Activated CD8-positive, alpha-beta memory T cell treated with anti-CD3 and anti-CD28 coated beads for 24 hours (primary cell): ENCODE data around the gene SFRP5.

Source experiments
- DNase-seq: peaks from one replicate; pipeline ENCODE4 v3.0.0-alpha.2; 2020

SFRP5 gene

GRCh38 chr10:97763947-97764346 lies 7.9 kb downstream of the SFRP5 start:
- DNase-seq: no peak

GRCh38 chr10:97763411-97763810 lies 8.4 kb downstream of the SFRP5 start:
- no peak for DNase-seq

DNA sequence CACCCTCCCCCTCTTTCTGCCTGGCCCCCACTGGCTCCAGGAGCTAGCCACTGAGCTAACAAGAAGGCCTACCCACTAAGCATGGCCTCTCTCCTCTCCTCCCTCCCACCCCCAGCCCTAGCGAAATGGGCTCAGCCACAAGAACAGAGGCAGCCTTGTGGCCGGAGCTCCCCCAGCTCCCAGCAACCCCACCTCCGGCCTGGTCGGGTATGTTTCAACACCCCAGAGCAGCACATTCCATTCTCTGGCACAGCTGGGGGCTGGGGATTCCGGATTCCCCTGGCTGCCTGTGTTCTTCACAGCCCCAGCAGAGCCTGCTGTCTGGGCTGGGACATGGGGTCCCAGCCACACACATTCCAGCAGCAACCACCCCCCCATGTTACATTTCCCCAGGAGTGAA lies 9.0 kb downstream of the SFRP5 start:
- no peak for DNase-seq

- DNase-seq: no peak
These were observed 9.7 kb downstream of the SFRP5 start for GRCh38 chr10:97762056-97762455.

DNA sequence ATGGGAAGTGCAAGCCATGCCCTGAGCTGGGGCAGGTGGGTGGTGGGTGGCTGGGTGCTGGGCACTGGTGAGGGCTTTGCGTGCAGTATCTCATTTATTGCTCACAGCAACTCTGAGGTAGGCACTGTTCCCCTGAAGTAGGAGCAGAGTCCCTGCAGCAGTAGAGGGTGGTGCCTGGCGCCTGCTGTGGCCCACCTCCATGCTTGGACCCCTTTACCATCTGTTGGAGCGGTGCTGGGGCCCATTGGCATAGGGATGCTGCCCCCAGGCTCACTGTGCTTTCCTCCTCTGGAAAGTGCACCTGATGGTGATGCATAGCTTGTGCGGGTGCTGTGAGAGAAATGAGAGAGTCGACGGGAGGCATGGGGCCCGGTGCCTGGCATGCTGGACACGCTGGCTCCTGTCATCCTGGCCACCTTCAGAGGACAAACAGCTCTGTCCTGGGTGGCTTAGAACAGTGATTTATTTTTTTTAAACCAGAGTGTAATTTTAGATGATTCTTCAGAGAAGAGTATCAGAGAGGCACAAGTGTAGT lies 10.4 kb downstream of the SFRP5 start:
- no peak for DNase-seq

DNA sequence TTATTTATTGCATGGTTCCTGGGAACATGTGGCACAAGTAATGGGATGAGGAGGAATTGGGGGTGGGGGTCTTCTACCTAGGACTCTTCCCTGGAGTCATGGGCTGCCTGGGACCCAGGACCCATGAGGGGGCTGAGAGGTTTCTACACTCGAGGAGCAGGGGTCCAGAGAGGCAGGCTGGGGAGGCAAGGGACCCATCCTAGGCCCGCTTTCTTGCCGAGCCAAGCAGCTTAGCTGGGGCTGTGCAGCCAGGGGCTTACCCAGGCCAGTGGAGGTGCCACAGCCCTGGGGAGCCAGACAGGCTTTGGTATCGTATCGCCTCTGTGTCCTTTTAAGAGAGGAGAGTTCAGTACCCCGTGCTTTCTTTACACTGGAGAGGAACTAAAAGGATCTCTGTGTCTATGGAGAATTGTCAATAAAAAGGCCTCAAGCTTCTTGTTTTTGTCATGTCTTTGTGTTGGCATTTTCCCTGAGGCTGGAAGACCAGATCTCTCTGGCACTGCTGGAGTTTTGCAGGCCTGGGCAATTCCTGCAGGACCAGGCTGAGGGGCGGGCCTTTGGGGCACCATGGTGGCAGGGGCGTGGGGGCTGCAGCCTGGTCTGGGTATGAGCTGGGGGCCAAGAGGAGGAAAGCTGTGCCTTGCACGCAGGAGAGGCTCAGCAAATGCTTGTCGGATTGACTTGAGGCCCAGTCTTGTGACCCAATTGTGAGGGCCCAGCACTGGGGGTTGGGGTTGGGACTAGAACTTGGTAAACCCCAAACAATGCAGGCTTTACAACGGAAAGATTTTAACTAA lies 11.1 kb downstream of the SFRP5 start:
- DNase-seq: no peak

- DNase-seq: no peak
These were observed 11.9 kb downstream of the SFRP5 start for GRCh38 chr10:97759946-97760345.

DNA sequence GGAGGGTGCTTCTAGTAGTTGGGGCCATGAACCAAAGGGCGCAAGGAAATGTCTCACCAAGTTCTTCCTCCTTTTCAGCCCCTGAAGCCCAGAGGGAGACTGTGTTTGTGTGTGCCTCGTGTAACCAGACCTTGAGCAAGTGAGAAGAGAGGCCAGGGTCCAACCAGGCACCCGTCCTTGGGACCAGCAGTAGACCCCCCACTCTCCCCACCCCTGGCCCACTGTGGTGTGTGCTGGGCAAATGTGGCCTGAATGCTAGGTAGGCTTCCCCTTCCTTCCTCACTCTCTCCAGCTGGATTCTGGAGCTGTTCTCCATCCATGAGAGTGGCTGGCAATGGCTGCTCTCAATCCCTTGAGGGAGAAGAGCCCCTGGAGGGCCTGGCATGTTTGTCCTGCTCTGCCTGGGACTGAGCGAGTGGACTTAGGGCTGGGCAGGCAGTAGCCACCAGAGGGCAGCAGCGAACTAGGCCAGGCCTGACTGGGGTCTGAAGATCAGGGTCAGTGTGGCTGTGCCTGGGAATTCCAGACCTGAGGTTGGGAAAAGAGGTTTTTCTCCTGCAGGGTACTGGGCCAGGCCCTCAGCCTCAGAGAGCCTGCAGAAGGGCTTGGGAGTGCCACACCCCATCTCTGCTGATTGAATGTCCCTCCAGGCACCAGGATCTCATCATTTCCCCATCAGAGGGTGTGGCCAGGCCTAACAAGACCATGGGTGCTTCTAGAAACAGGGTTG lies 12.5 kb downstream of the SFRP5 start:
- peak; percentile 79 for DNase-seq

DNA sequence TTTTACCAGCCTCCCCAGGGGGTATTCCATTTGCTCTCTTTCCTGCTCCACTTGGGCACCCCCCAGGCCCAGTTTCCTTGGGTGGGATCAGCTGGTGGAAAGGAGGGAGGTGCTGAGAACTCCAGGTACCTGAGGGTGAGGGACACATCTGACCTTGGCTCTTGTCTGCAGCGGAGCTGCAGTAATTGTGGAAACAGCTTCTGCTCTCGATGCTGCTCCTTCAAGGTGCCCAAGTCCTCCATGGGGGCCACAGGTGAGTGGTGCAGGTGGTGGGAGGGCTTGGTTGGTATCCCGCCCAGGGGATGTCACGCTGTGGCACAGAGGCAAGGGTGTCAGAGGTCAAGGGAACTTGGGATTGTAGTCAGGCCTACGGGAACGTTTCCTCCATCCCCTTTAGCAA lies 14.3 kb downstream of the SFRP5 start:
- no peak for DNase-seq

GRCh38 chr10:97755718-97756117 lies 16.1 kb downstream of the SFRP5 start:
- no peak for DNase-seq

DNA sequence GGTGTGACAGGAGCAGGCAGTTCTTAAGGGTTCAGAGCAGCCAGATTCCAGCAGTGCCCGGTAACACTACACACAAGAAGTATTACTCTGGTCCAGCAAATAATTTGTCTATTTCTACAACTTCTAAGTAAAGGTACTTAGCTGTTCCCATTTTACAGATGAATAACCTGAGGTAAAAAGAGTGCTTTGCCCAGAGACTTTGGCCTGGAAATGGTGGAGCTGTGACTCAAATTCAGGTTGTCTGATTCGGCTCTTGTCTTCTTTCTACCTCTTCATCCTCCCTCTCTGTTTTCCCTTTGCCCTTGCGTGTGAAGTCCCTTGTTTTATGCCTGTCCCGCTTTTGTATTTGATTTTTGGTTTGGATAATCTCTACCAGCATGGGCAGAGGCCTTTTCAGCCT lies 17.1 kb downstream of the SFRP5 start:
- DNase-seq: no peak

DNA sequence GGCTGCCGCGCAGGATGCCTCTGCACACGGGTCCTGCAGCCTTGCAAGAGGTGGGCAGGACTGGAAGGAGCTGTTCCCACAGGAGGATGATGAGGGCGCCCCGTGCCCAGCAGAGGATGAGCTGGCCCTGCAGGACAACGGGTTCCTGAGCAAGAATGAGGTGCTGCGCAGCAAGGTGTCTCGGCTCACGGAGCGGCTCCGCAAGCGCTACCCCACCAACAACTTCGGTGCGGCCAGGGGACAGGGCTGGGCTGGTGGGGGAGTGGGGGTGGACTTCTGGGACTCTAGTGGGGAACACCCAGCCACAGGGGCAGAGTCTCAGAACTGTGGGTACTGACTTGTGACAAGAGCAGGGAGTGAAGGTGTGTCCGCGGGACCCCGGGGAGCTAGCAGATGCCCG lies 18.8 kb downstream of the SFRP5 start:
- no peak for DNase-seq

GRCh38 chr10:97748116-97748515 lies 23.7 kb downstream of the SFRP5 start:
- no peak for DNase-seq

GRCh38 chr10:97747573-97747972 lies 24.2 kb downstream of the SFRP5 start:
- DNase-seq: no peak

DNA sequence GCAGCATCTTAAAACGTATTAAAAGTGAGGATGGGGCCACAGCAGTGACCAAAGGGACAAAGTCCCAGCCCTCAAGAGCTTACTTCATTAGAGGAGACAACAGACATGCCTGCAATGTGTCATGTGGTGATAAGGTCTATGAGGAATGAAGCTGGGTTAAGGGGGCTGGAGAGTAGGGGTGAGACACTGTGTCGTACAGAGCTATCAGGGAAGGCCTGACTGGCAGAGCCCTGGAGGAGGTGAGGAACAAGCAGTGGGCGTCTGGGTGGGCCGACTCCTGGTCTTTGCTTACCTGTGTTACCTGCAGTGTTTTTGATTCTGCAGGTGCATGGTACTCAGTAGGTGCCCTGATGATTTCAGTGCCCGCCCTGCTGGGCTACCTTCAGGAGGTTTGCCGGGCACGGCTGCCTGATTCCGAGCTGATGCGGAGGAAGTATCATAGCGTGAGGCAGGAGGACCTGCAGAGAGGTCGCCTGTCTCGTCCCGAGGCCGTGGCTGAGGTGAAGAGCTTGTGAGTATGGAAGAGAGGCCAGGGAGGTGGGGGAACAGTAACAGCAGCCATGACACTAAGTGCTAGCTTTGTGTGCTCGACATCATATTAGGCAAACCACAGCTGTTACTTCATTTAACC lies 27.3 kb downstream of the SFRP5 start:
- no peak for DNase-seq

GRCh38 chr10:97743169-97743943 lies 28.4 kb downstream of the SFRP5 start:
- DNase-seq: no peak

DNA sequence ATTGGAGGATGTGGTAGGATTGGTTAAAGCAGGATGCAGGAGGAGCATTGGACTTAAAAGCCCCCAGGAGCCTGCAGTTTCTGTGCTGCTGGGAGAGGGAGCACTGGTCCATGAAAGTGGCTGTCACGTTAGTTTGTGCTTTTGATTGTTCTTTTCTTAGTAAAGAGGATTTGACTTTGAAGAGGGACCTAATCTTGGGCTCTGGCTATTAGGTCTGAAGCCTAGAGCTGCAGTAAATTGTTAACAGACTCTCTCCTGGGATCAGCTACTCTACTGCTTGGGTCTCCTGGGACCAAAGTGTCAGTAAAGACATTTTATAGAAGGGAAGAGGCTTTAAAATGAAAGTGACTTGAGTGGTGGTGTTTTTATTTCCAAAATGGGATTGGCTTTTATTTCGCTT lies 31.2 kb downstream of the SFRP5 start:
- DNase-seq: no peak

- DNase-seq: no peak
These were observed 33.2 kb downstream of the SFRP5 start for GRCh38 chr10:97738616-97739015.

DNA sequence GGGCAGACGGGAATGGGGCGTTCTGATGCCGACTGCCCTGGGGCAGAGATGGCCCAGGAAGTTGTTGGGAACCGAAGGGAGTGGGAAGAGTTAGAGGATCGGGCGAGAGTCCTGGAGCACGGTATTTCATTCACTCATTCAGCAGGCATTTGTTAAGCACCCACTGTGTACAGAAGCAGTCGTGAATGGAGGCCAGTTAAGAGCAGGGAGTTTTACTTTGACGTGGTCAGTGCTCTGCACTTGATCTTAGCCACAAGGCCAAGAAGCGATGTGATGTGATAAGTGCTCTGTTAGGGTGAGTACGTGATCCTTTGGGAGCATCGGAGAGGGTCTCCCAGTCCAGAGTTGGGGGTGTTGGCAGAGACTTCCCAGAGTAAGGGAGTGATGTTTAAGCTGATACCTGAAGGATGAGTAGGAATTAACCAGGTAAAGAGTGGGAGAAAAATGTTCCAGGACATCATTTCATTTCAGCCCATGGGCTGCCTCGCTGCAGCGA lies 34.0 kb downstream of the SFRP5 start:
- DNase-seq: no peak

GRCh38 chr10:97736902-97737769 lies 34.7 kb downstream of the SFRP5 start, which contains the start of gene ZFYVE27:
TSS of gene ZFYVE27 (plus strand) at chr10:97737128. CDS start at chr10:97738478, 1,350 bp downstream.
- peak; percentile 99 for DNase-seq

DNA sequence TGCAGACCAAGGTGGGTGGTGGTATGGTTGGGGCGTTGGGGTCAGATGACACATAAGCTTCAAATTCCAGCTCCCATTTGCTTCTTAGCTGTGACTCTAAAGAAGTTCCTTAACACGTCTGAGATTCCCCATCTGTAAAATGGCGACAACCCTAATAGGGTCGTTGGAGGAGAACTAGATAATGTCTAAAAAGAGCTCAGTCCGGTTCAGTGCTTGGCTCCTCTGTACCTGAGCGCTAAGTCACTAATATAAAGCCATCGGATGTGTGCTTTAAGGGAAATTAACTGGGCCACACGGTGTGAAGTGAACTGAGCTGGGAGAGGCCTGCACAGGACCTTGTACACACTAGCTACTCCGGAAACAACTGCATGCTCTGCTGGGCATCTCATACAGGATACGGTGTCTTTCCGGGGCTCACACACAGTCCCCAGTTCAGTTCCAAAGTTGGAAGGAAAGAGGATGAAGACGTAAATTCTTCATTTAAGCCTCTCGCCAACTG lies 35.3 kb downstream of the SFRP5 start:
- DNase-seq: no peak
